CD4-positive, alpha-beta T cell treated with Interleukin-15 for 4 hours (primary cell): ENCODE data around the gene ALG1L2.
"Not testable (repeated sequence)": the region's sequence is repeated elsewhere in the genome, so short reads cannot be mapped to it uniquely, and the experiment has no call there.

ENCODE experiments used
- DNase-seq: peaks from one replicate; pipeline ENCODE4 v3.0.0-alpha.2; 2020; ENCODE audit warnings: low spot score

The ALG1L2 gene

GRCh38 chr3:130122891-130123775 lies 41.5 kb downstream of the ALG1L2 start:
- not testable (repeated sequence) for DNase-seq

GRCh38 chr3:130125406-130125805 lies 43.8 kb downstream of the ALG1L2 start:
- DNase-seq: not testable (repeated sequence)

- DNase-seq: not testable (repeated sequence)
Measured at GRCh38 chr3:130136337-130136736, 54.7 kb downstream of the ALG1L2 start.

- not testable (repeated sequence) for DNase-seq
Measured at GRCh38 chr3:130137685-130138084, 56.1 kb downstream of the ALG1L2 start.

GRCh38 chr3:130138992-130139391 lies 57.4 kb downstream of the ALG1L2 start:
- not testable (repeated sequence) for DNase-seq

- not testable (repeated sequence) for DNase-seq
Measured at GRCh38 chr3:130140756-130141155, 59.1 kb downstream of the ALG1L2 start.

GRCh38 chr3:130143648-130144327 lies 62.2 kb downstream of the ALG1L2 start:
- DNase-seq: not testable (repeated sequence)

GRCh38 chr3:130144328-130144650 lies 62.7 kb downstream of the ALG1L2 start:
- not testable (repeated sequence) for DNase-seq

- not testable (repeated sequence) for DNase-seq
Measured at GRCh38 chr3:130145456-130145855, 63.8 kb downstream of the ALG1L2 start.

- DNase-seq: not testable (repeated sequence)
Measured at GRCh38 chr3:130146465-130146864, 64.8 kb downstream of the ALG1L2 start.
